Measurements from ENCODE around the gene CACNA1B. TPM values are rescaled to one million over a fixed set of nuclear protein-coding genes. Genes with fewer than 3 reads are reported as not detected.

CACNA1B gene
- polyA plus RNA-seq, 1 of the 3 experiments (the other 2 are of a cell fraction), result 0.03 TPM

DNA sequence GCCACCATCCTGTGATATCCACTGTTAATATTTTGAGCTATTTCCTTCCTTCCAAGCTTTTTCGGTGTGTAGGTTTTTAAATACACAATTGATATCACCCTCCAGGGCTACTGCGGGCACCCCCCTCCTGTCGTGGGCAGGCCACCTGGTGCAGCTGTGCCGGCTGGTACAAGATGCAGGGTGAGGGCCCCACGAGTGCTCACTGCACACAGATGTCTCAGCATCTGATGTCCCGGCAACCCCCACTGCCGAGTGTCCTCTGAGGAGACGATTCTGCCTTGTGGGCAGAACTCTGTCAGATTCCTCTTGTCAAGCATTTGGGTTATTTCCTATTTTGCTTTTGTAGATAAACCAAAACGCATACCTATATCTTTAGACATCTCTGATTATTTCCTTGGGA lies 25.1 kb downstream of the CACNA1B start (continued):
- TF ChIP-seq, protein P1, sequence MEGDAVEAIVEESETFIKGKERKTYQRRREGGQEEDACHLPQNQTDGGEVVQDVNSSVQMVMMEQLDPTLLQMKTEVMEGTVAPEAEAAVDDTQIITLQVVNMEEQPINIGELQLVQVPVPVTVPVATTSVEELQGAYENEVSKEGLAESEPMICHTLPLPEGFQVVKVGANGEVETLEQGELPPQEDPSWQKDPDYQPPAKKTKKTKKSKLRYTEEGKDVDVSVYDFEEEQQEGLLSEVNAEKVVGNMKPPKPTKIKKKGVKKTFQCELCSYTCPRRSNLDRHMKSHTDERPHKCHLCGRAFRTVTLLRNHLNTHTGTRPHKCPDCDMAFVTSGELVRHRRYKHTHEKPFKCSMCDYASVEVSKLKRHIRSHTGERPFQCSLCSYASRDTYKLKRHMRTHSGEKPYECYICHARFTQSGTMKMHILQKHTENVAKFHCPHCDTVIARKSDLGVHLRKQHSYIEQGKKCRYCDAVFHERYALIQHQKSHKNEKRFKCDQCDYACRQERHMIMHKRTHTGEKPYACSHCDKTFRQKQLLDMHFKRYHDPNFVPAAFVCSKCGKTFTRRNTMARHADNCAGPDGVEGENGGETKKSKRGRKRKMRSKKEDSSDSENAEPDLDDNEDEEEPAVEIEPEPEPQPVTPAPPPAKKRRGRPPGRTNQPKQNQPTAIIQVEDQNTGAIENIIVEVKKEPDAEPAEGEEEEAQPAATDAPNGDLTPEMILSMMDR (IDR thresholded peaks at IDR 0.05), result no peak

DNA sequence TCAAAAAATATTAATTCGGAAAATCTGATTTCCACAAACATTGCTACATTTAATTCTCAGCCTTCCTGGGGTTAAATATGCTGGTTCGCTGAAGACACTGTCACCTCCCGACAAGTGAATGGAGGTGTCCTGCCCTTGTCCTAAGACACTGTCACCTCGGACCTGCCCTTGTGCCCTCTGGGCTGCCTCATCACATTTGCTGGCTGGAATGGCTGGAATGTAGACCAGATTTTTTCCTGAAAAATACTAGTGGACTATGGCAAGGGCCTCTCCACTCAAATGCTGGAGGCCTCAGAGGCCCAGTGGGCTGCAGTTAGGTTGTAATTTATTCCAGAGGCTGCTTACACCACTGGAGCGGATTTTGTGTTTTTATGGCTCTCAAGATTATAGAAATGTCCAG lies 28.2 kb downstream of the CACNA1B start:
- no peaks in the 10 kb centered on the region for H3K9me3 ChIP-seq
- H3K4me1 ChIP-seq (ENCODE audit: control insufficient read depth in 1 of 2, insufficient read depth in 2 of 2, low read depth in 1 of 2, low read length in 1 of 2), result no peaks in the 10 kb centered on the region
- H3K9me2 ChIP-seq, result no peaks in the 10 kb centered on the region
- no peak overlapping the region for H3K4me3 ChIP-seq (ENCODE audit: low read depth in 2 of 2, low read length in 1 of 2)
- no peak overlapping the region for H2AFZ ChIP-seq (ENCODE audit: low read depth)
- H3K4me2 ChIP-seq, result no peak overlapping the region
- peak; percentile 6 for DNase-seq
- no peaks in the 10 kb centered on the region for H3K27me3 ChIP-seq (ENCODE audit: insufficient read depth)
- no peak overlapping the region for H3K27ac ChIP-seq (ENCODE audit: low read depth in 2 of 2, low read length in 1 of 2)
- ChIA-PET POLR2A (no interaction called here), CTCF (no interaction called here)
- no peaks in the 10 kb centered on the region for H3K36me3 ChIP-seq (replicated peaks in 1 of 2; ENCODE audit: control insufficient read depth in 1 of 2, insufficient read depth in 2 of 2, low read length in 1 of 2)
- 38% methylated on average over 5 of the region's 5 CpGs for WGBS (ENCODE audit: low lambda C conversion rate)
- no peaks in the 10 kb centered on the region for H3K79me2 ChIP-seq (ENCODE audit: insufficient read depth)
- no peaks in the 10 kb centered on the region for H4K20me1 ChIP-seq (ENCODE audit: insufficient read depth)
- TF ChIP-seq ELF1 (IDR thresholded peaks at IDR 0.05) (no peak), NRF1 (IDR thresholded peaks at IDR 0.05; ENCODE audit: low read depth, low read length) (no peak), GATA2 (CRISPR knock-in tag; IDR thresholded peaks at IDR 0.05) (no peak), NFIC (IDR thresholded peaks at IDR 0.05; ENCODE audit: borderline replicate concordance) (no peak), MXI1 (IDR thresholded peaks at IDR 0.05; ENCODE audit: low read depth, low read length) (no peak), FOSL2 (IDR thresholded peaks at IDR 0.05; ENCODE audit: borderline replicate concordance, low read depth) (no peak), PBX3 (IDR thresholded peaks at IDR 0.05) (no peak), JUND (IDR thresholded peaks at IDR 0.05) (no peak), RCOR1 (IDR thresholded peaks at IDR 0.05; ENCODE audit: low read length) (no peak), USF2 (IDR thresholded peaks at IDR 0.05; ENCODE audit: borderline replicate concordance, low read depth, low read length) (no peak), CHD2 (IDR thresholded peaks at IDR 0.05; ENCODE audit: low read length, partially characterized antibody) (no peak), SIN3A (IDR thresholded peaks at IDR 0.05; ENCODE audit: borderline replicate concordance, low read depth, low read length) (no peak), POLR2AphosphoS5 (IDR thresholded peaks at IDR 0.05; ENCODE audit: low read depth, low read length) (no peak)
- TF ChIP-seq, protein P2, sequence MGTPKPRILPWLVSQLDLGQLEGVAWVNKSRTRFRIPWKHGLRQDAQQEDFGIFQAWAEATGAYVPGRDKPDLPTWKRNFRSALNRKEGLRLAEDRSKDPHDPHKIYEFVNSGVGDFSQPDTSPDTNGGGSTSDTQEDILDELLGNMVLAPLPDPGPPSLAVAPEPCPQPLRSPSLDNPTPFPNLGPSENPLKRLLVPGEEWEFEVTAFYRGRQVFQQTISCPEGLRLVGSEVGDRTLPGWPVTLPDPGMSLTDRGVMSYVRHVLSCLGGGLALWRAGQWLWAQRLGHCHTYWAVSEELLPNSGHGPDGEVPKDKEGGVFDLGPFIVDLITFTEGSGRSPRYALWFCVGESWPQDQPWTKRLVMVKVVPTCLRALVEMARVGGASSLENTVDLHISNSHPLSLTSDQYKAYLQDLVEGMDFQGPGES (IDR thresholded peaks at IDR 0.05; ENCODE audit: low read depth, low read length), result no peak
- H3F3A ChIP-seq (replicated peaks; ENCODE audit: insufficient read depth), result no peaks in the 10 kb centered on the region
- no peak overlapping the region for H3K9ac ChIP-seq

Measured in SK-N-SH (cell line).